HG03460 (cell line): ENCODE results near the gene ABI1.
"Not testable (repeated sequence)": the region's sequence is repeated elsewhere in the genome, so short reads cannot be mapped to it uniquely, and the experiment has no call there.

ENCODE experiments used
- ATAC-seq: cut with Tn5 transposase; IDR thresholded peaks from one replicate; pipeline ENCODE4 v1.9.1; 2021; ENCODE audit not compliant: unreplicated experiment

ABI1 gene

GRCh38 chr10:26805567-26806245 lies 55.1 kb downstream of the ABI1 start:
- no peak for ATAC-seq

- no peak for ATAC-seq
Observed at GRCh38 chr10:26804418-26805393, 56.1 kb downstream of the ABI1 start.

- ATAC-seq, result no peak
Observed at GRCh38 chr10:26803849-26804248, 56.9 kb downstream of the ABI1 start.

- no peak for ATAC-seq
Observed at GRCh38 chr10:26802527-26802926, 58.2 kb downstream of the ABI1 start.

- ATAC-seq, result no peak
Observed at GRCh38 chr10:26801831-26802230, 58.9 kb downstream of the ABI1 start.

GRCh38 chr10:26801274-26801673 lies 59.5 kb downstream of the ABI1 start:
- ATAC-seq, result no peak

- no peak for ATAC-seq
Observed at GRCh38 chr10:26800468-26800867, 60.3 kb downstream of the ABI1 start.

GRCh38 chr10:26799342-26799741 lies 61.4 kb downstream of the ABI1 start:
- no peak for ATAC-seq

GRCh38 chr10:26798298-26798697 lies 62.5 kb downstream of the ABI1 start:
- no peak for ATAC-seq

- no peak for ATAC-seq
Observed at GRCh38 chr10:26797340-26797739, 63.4 kb downstream of the ABI1 start.

- ATAC-seq, result no peak
Observed at GRCh38 chr10:26792758-26793495, 67.8 kb downstream of the ABI1 start.

GRCh38 chr10:26790221-26790995 lies 70.3 kb downstream of the ABI1 start:
- ATAC-seq, result no peak

- ATAC-seq, result not testable (repeated sequence)
Observed at GRCh38 chr10:26789779-26790178, 71.0 kb downstream of the ABI1 start.

GRCh38 chr10:26787362-26787761 lies 73.4 kb downstream of the ABI1 start:
- ATAC-seq, result no peak

- ATAC-seq, result peak; percentile 11
Observed at GRCh38 chr10:26781797-26782196, 79.0 kb downstream of the ABI1 start.

- ATAC-seq, result peak; percentile 70
Observed at GRCh38 chr10:26780793-26781601, 79.8 kb downstream of the ABI1 start.

- ATAC-seq, result no peak
Observed at GRCh38 chr10:26780106-26780792, 80.5 kb downstream of the ABI1 start.

GRCh38 chr10:26779176-26779860 lies 81.4 kb downstream of the ABI1 start:
- no peak for ATAC-seq

- ATAC-seq, result no peak
Observed at GRCh38 chr10:26777686-26778085, 83.1 kb downstream of the ABI1 start.
